HG02973 (cell line): ENCODE data around the gene CTIF.
"Not testable (repeated sequence)": the region's sequence is repeated elsewhere in the genome, so short reads cannot be mapped to it uniquely, and the experiment has no call there.

Experiments used
- ATAC-seq: cut with Tn5 transposase; IDR thresholded peaks from one replicate; pipeline ENCODE4 v1.9.1; 2021; ENCODE audit warnings: moderate library complexity; ENCODE audit not compliant: unreplicated experiment

Gene CTIF

GRCh38 chr18:48538531-48539405 lies at the start of gene CTIF:
TSS of gene CTIF (plus strand) at chr18:48539031. CDS start at chr18:48619566, 80,535 bp downstream.
- peak; percentile 83 for ATAC-seq

GRCh38 chr18:48490641-48491293 lies 48.1 kb upstream of the CTIF start:
- no peak for ATAC-seq

- ATAC-seq, result no peak
Observed at GRCh38 chr18:48492880-48493279, 46.0 kb upstream of the CTIF start.

- no peak for ATAC-seq
Observed at GRCh38 chr18:48493434-48494230, 45.2 kb upstream of the CTIF start.

- ATAC-seq, result no peak
Observed at GRCh38 chr18:48497863-48498262, 41.0 kb upstream of the CTIF start.

- ATAC-seq, result no peak
Observed at GRCh38 chr18:48500517-48500916, 38.3 kb upstream of the CTIF start.

- no peak for ATAC-seq
Observed at GRCh38 chr18:48502906-48503305, 35.9 kb upstream of the CTIF start.

GRCh38 chr18:48504819-48505218 lies 34.0 kb upstream of the CTIF start:
- no peak for ATAC-seq

- ATAC-seq, result not testable (repeated sequence)
Observed at GRCh38 chr18:48506983-48507568, 31.8 kb upstream of the CTIF start.

GRCh38 chr18:48512498-48512897 lies 26.3 kb upstream of the CTIF start:
- not testable (repeated sequence) for ATAC-seq

GRCh38 chr18:48514786-48515185 lies 24.0 kb upstream of the CTIF start:
- ATAC-seq, result no peak

GRCh38 chr18:48517048-48517447 lies 21.8 kb upstream of the CTIF start:
- ATAC-seq, result no peak

GRCh38 chr18:48519431-48520100 lies 19.3 kb upstream of the CTIF start:
- no peak for ATAC-seq

GRCh38 chr18:48521723-48522122 lies 17.1 kb upstream of the CTIF start:
- no peak for ATAC-seq

- no peak for ATAC-seq
Observed at GRCh38 chr18:48525671-48526070, 13.2 kb upstream of the CTIF start.

GRCh38 chr18:48527461-48527860 lies 11.4 kb upstream of the CTIF start:
- ATAC-seq, result no peak

- ATAC-seq, result no peak
Observed at GRCh38 chr18:48528861-48529260, 10.0 kb upstream of the CTIF start.

GRCh38 chr18:48529796-48530195 lies 9.0 kb upstream of the CTIF start:
- no peak for ATAC-seq

- no peak for ATAC-seq
Observed at GRCh38 chr18:48530399-48531081, 8.3 kb upstream of the CTIF start.

GRCh38 chr18:48531082-48531403 lies 7.8 kb upstream of the CTIF start:
- ATAC-seq, result no peak
